ENCODE results near the gene ZFYVE27.

DNA sequence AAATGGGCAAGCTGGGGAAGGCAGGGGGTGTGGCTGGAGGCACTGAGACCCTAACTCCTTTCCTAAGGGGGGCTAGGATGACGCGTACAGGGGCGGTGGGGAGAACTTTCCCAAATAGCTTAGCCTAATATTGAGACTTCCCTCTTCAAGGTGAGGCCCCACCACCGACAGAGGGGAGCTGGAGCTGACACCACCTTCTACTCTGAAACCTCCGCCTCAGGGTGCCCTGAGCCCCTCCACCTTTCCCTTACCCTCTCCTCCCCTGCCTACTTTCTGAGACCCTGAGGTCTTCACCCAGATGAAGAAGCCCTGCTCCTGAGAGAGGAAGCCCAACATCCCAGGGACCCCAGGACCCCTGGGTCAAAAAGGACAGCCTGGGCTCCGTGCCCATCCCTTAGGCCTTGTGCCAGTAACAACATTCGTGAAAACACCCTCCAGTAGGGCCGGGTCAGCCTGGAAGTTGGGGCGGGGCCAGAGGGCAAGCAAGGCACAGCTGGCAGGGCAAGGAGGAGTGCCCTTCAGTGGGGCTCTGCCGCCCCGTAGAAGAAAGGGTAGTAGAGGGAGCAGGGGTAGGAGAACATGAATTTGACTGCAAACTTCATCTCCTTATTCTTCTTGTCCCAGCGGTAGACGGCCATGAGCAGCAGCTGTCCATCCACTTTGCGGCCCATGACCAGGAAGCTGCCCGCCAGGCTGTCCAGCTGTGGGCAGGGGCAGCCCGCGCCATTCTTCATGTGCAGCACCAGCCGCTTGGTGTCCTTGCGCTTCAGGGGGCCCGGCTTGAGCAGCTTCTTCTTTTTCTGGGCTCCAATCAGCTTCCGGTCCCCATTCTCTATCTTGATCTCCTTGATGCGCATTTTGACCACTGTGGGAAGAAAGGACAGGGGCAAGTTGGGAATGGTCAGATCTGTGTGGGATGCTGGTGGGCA lies 30.3 kb downstream of the ZFYVE27 start:
- TF ChIP-seq, protein P1, sequence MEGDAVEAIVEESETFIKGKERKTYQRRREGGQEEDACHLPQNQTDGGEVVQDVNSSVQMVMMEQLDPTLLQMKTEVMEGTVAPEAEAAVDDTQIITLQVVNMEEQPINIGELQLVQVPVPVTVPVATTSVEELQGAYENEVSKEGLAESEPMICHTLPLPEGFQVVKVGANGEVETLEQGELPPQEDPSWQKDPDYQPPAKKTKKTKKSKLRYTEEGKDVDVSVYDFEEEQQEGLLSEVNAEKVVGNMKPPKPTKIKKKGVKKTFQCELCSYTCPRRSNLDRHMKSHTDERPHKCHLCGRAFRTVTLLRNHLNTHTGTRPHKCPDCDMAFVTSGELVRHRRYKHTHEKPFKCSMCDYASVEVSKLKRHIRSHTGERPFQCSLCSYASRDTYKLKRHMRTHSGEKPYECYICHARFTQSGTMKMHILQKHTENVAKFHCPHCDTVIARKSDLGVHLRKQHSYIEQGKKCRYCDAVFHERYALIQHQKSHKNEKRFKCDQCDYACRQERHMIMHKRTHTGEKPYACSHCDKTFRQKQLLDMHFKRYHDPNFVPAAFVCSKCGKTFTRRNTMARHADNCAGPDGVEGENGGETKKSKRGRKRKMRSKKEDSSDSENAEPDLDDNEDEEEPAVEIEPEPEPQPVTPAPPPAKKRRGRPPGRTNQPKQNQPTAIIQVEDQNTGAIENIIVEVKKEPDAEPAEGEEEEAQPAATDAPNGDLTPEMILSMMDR (conservative IDR thresholded peaks at IDR 0.05; ENCODE audit: low read depth, low read length) = no peak
- no peak for TF ChIP-seq RAD21 (IDR thresholded peaks at IDR 0.05; ENCODE audit: low read length)
- TF ChIP-seq BHLHE40 (IDR thresholded peaks at IDR 0.05; ENCODE audit: low read depth, low read length) = no peak
- no peak for TF ChIP-seq CHD1 (IDR thresholded peaks at IDR 0.05; ENCODE audit: low read depth, low read length)
- TF ChIP-seq RCOR1 (IDR thresholded peaks at IDR 0.05; ENCODE audit: insufficient replicate concordance, low read length) = no peak
- TF ChIP-seq CEBPB (IDR thresholded peaks at IDR 0.05; ENCODE audit: low read depth, low read length) = no peak
- no peak for TF ChIP-seq SMC3 (IDR thresholded peaks at IDR 0.05; ENCODE audit: low read depth, low read length)

Data from IMR-90 (cell line).